Measurements from ENCODE around the gene GTSF1L. TPM values are rescaled to one million over a fixed set of nuclear protein-coding genes. Genes with fewer than 3 reads are reported as not detected.

Gene GTSF1L
- total RNA-seq, 1 donor from 2014 or later = not detected

DNA sequence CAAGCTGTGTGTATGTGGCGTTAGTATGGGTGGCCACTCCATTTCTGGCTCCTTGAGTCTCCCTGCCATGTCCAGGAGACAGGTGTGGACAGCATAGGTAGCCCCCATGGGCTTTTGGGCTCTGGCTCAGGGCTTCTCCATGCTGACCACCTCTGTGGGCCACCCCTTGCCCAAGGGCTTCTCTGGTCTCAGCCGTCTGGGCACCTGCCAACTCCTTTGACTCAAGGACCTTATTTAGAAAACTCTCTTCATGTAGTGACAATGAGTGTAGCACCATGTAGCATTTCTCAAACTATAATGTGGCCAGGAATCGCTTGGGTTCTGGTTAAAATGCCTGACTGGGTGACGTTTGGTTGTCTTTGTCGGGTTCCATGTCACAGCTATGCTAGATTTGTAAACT is 5.1 kb upstream of the GTSF1L start:
- no peaks in the 10 kb centered on the region for H3K36me3 Mint-ChIP-seq (ENCODE audit: insufficient read depth)
- no peak for DNase-seq (ENCODE audit: low spot score, unreplicated experiment)
- H3K4me3 Mint-ChIP-seq (ENCODE audit: low read depth) = no peak overlapping the region
- H3K27ac Mint-ChIP-seq = no peak overlapping the region
- TF ChIP-seq, protein P1, sequence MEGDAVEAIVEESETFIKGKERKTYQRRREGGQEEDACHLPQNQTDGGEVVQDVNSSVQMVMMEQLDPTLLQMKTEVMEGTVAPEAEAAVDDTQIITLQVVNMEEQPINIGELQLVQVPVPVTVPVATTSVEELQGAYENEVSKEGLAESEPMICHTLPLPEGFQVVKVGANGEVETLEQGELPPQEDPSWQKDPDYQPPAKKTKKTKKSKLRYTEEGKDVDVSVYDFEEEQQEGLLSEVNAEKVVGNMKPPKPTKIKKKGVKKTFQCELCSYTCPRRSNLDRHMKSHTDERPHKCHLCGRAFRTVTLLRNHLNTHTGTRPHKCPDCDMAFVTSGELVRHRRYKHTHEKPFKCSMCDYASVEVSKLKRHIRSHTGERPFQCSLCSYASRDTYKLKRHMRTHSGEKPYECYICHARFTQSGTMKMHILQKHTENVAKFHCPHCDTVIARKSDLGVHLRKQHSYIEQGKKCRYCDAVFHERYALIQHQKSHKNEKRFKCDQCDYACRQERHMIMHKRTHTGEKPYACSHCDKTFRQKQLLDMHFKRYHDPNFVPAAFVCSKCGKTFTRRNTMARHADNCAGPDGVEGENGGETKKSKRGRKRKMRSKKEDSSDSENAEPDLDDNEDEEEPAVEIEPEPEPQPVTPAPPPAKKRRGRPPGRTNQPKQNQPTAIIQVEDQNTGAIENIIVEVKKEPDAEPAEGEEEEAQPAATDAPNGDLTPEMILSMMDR (IDR thresholded peaks at IDR 0.05; ENCODE audit: unreplicated experiment) = no peak
- no peaks in the 10 kb centered on the region for H3K9me3 Mint-ChIP-seq (ENCODE audit: low read depth)
- peaks cover 11% of the 10 kb centered on the region for H3K27me3 Mint-ChIP-seq
- no peaks in the 10 kb centered on the region for H3K4me1 Mint-ChIP-seq (ENCODE audit: low read depth)

DNA sequence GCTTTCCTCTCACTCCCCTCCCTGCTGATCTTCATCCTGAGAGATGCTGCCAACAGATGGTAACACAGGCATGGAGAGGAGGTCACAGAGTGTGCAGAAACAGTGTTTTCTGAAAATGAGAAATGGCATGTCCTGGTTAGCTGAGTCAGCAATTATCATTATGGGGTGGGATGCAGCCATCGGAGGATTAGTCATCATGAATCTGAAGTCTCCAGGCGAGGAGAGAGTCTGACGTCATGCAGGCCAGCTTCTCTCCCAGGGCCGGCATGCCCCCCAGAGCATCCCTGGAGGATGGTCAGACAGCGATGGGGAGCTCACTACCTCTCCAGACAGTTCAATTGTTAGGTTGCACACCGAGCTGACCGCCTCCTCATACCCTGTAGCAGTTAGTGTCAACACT is 4.7 kb upstream of the GTSF1L start:
- no peak overlapping the region for H3K27ac Mint-ChIP-seq
- no peaks in the 10 kb centered on the region for H3K9me3 Mint-ChIP-seq (ENCODE audit: low read depth)
- no peaks in the 10 kb centered on the region for H3K36me3 Mint-ChIP-seq (ENCODE audit: insufficient read depth)
- DNase-seq (ENCODE audit: low spot score, unreplicated experiment) = no peak
- H3K27me3 Mint-ChIP-seq = peaks cover 14% of the 10 kb centered on the region
- no peaks in the 10 kb centered on the region for H3K4me1 Mint-ChIP-seq (ENCODE audit: low read depth)
- H3K4me3 Mint-ChIP-seq (ENCODE audit: low read depth) = no peak overlapping the region
- TF ChIP-seq, protein P1 (IDR thresholded peaks at IDR 0.05; ENCODE audit: unreplicated experiment) = no peak

DNA sequence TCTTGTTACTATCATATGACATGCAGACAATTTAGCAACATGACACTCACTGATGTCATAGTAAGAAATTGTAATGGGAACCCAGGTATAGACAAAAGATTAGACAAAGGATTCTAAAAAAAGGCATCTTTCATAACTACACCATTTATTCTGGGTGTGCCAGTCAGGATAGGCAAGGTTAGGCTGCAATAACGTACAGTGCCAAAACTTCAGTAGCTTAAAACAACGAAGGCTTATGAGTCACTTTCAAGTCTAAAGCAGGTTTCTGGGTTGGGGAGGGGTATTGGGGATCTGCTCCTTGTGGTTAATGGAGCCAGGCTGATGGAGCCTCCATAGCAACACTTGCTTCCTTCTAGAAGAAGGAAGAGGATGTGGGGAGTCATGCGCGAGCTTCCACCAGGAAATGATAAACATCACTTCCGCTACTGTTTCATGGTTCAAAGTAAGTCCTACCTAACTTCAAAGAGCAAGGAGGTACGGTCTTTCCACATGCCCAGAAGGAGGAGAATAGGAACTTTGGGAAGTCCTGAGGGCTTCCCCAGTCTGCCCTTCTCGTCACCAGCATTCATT is 2.0 kb upstream of the GTSF1L start:
- Mint-ChIP-seq H3K4me3 (ENCODE audit: low read depth) (no peak overlapping the region), H3K9me3 (ENCODE audit: low read depth) (no peaks in the 10 kb centered on the region), H3K4me1 (ENCODE audit: low read depth) (no peaks in the 10 kb centered on the region), H3K27ac (no peak overlapping the region), H3K27me3 (peaks cover 10% of the 10 kb centered on the region), H3K36me3 (ENCODE audit: insufficient read depth) (no peaks in the 10 kb centered on the region)
- no peak for DNase-seq (ENCODE audit: low spot score, unreplicated experiment)
- TF ChIP-seq, protein P1 (IDR thresholded peaks at IDR 0.05; ENCODE audit: unreplicated experiment) = no peak

DNA sequence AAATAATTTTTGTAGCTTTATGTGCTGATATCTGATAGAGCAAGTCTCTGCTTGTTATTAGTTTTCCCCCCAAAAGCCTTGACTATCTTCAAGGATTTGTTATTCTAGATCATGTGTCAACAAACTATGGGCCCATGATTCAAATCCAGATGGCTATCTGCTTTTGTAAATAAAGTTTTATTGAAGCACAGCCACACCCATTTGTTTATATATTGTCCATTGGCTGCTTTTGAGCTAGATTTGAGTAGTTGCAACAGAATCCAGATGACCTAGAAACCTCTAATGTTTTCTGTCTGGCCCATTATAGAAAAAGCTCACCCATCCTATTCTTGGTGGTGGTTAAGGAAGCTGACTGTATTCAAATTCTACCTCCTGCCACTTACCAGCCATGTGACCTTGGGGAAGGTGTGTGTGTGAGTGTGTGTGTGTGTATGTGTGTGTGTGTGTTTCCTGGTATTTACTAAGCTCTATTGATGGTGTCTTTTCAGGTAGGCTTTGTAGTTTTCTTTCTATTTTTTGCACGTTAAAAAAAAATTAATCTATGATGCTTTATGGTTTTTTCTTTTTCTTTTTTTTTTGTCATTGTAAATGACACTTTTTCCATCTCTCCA is 1.3 kb upstream of the GTSF1L start:
- H3K36me3 Mint-ChIP-seq (ENCODE audit: insufficient read depth) = no peaks in the 10 kb centered on the region
- no peaks in the 10 kb centered on the region for H3K4me1 Mint-ChIP-seq (ENCODE audit: low read depth)
- DNase-seq (ENCODE audit: low spot score, unreplicated experiment) = no peak
- TF ChIP-seq, protein P1 (IDR thresholded peaks at IDR 0.05; ENCODE audit: unreplicated experiment) = no peak
- peaks cover 10% of the 10 kb centered on the region for H3K27me3 Mint-ChIP-seq
- no peaks in the 10 kb centered on the region for H3K9me3 Mint-ChIP-seq (ENCODE audit: low read depth)
- no peak overlapping the region for H3K27ac Mint-ChIP-seq
- no peak overlapping the region for H3K4me3 Mint-ChIP-seq (ENCODE audit: low read depth)

DNA sequence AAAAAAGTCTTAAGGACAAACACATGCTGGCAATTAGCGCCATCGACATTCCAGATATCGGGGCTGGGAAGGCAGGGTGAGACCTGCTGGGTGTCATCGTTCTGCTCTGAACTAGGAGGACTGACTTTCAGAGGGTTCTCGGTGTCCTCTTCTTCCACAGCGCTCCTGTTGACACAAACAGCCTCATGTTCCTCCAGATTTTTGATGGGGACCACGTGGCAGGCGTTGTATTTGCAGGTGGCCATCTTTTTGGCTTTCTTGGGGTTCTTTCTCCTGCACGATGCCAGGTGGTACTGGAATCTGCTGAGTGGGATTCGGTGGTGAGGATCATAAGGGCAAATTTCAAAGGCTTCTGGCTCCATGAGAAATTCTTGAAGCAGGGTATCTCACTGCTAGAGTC is 469 bp downstream of the GTSF1L start:
- DNase-seq (ENCODE audit: low spot score, unreplicated experiment) = no peak
- H3K9me3 Mint-ChIP-seq (ENCODE audit: low read depth) = no peaks in the 10 kb centered on the region

More for the DNA sequence above, 469 bp downstream of the GTSF1L start:
- TF ChIP-seq, protein P1 (IDR thresholded peaks at IDR 0.05; ENCODE audit: unreplicated experiment) = no peak
- H3K4me3 Mint-ChIP-seq (ENCODE audit: low read depth) = no peak overlapping the region
- no peak overlapping the region for H3K27ac Mint-ChIP-seq
- no peaks in the 10 kb centered on the region for H3K36me3 Mint-ChIP-seq (ENCODE audit: insufficient read depth)
- no peaks in the 10 kb centered on the region for H3K4me1 Mint-ChIP-seq (ENCODE audit: low read depth)
- H3K27me3 Mint-ChIP-seq = peaks cover 6% of the 10 kb centered on the region

All from progenitor cell of endocrine pancreas (in vitro differentiated cells).